ENCODE measurements around the gene PIK3CG. TPM values are rescaled to one million over a fixed set of nuclear protein-coding genes. Genes with fewer than 3 reads are reported as not detected.

Gene PIK3CG
- total RNA-seq, 1 donor from 2014 or later: 3.6 TPM

- DNase-seq (ENCODE audit: low read depth in 2 of 2): peak in 1 of 2 donors; percentile 4
Measured at GRCh38 chr7:106858618-106859532, 6.2 kb upstream of the PIK3CG start.

GRCh38 chr7:106862317-106863089 lies 2.6 kb upstream of the PIK3CG start:
- DNase-seq (ENCODE audit: low read depth in 2 of 2): no peak

GRCh38 chr7:106863274-106863997 lies 1.6 kb upstream of the PIK3CG start:
- no peak for DNase-seq (ENCODE audit: low read depth in 2 of 2)

GRCh38 chr7:106864298-106865081 lies 592 bp upstream of the PIK3CG start:
- no peak for DNase-seq (ENCODE audit: low read depth in 2 of 2)

GRCh38 chr7:106866298-106867281 lies 1.5 kb downstream of the PIK3CG start:
- no peak for DNase-seq (ENCODE audit: low read depth in 2 of 2)

- DNase-seq (ENCODE audit: low read depth in 2 of 2): no peak
Measured at GRCh38 chr7:106867641-106868351, 2.7 kb downstream of the PIK3CG start.

- no peak for DNase-seq (ENCODE audit: low read depth in 2 of 2)
Measured at GRCh38 chr7:106868364-106868763, 3.3 kb downstream of the PIK3CG start.

- DNase-seq (ENCODE audit: low read depth in 2 of 2): no peak
Measured at GRCh38 chr7:106869954-106870353, 4.9 kb downstream of the PIK3CG start.

- no peak for DNase-seq (ENCODE audit: low read depth in 2 of 2)
Measured at GRCh38 chr7:106870528-106870927, 5.4 kb downstream of the PIK3CG start.

- no peak for DNase-seq (ENCODE audit: low read depth in 2 of 2)
Measured at GRCh38 chr7:106870983-106871410, 5.9 kb downstream of the PIK3CG start.

GRCh38 chr7:106871793-106872571 lies 6.9 kb downstream of the PIK3CG start:
- no peak for DNase-seq (ENCODE audit: low read depth in 2 of 2)

GRCh38 chr7:106872763-106873162 lies 7.7 kb downstream of the PIK3CG start:
- DNase-seq (ENCODE audit: low read depth in 2 of 2): no peak

- DNase-seq (ENCODE audit: low read depth in 2 of 2): no peak
Measured at GRCh38 chr7:106874076-106874475, 9.0 kb downstream of the PIK3CG start.

GRCh38 chr7:106875508-106875907 lies 10.4 kb downstream of the PIK3CG start:
- no peak for DNase-seq (ENCODE audit: low read depth in 2 of 2)

GRCh38 chr7:106878748-106879439 lies 13.8 kb downstream of the PIK3CG start:
- no peak for DNase-seq (ENCODE audit: low read depth in 2 of 2)

GRCh38 chr7:106881984-106882383 lies 16.9 kb downstream of the PIK3CG start:
- no peak for DNase-seq (ENCODE audit: low read depth in 2 of 2)

GRCh38 chr7:106883456-106884026 lies 18.5 kb downstream of the PIK3CG start:
- DNase-seq (ENCODE audit: low read depth in 2 of 2): no peak

Measured in dermis microvascular lymphatic vessel endothelial cell (primary cell).